ENCODE data around the gene SYDE1.
"Not testable (repeated sequence)": the region's sequence is repeated elsewhere in the genome, so short reads cannot be mapped to it uniquely, and the experiment has no call there.

The SYDE1 gene, protein sequence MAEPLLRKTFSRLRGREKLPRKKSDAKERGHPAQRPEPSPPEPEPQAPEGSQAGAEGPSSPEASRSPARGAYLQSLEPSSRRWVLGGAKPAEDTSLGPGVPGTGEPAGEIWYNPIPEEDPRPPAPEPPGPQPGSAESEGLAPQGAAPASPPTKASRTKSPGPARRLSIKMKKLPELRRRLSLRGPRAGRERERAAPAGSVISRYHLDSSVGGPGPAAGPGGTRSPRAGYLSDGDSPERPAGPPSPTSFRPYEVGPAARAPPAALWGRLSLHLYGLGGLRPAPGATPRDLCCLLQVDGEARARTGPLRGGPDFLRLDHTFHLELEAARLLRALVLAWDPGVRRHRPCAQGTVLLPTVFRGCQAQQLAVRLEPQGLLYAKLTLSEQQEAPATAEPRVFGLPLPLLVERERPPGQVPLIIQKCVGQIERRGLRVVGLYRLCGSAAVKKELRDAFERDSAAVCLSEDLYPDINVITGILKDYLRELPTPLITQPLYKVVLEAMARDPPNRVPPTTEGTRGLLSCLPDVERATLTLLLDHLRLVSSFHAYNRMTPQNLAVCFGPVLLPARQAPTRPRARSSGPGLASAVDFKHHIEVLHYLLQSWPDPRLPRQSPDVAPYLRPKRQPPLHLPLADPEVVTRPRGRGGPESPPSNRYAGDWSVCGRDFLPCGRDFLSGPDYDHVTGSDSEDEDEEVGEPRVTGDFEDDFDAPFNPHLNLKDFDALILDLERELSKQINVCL

DNA sequence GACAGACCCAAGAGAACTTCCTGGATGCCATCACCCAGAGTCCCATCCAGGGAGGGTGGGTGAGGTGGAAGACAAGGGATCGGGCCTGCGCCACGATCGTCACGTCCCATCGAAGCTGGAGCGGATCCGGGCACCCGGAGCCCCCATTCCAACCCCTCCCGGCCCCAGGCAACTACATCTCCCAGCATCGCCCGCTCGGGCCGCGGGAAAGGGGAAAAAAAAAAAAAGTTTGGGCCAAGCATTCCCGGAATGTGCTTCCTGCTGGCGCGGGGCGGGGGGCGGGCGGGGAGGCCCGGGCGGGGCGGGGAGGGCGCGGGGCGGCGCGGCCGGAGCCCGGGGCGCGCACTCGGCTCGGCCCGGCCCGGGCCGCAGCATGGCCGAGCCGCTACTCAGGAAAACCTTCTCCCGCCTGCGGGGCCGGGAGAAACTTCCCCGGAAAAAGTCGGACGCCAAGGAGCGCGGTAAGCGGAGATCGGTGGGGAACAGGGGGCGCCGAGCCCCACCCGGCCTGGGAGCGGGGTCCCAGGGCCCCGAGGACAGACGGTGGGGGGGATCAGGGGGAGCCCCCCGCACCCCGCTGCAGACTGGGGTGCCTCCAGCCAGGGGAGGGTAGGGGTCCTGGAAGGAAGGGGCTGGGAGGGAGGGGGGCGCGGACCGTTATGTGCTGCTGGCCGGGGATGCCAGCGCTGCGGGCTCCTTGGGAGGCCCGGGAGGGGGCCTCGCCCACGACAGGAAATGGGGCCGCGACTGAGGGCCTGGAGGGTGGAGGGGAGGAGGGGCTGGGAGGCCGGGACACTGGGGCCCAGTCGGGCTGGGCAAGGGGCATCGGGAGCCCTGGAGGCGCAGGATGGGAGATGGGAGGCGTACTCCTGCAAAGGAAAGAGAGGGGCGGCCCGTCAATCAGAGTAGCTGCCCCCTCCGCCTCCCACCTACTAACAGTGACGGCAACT lies at the start of gene SYDE1:
SYDE1 (plus strand) TSS at position 341 of the 950 bp plus-strand sequence; CDS start at position 374, 33 bp downstream.
- FAIRE-seq = no peak

DNA sequence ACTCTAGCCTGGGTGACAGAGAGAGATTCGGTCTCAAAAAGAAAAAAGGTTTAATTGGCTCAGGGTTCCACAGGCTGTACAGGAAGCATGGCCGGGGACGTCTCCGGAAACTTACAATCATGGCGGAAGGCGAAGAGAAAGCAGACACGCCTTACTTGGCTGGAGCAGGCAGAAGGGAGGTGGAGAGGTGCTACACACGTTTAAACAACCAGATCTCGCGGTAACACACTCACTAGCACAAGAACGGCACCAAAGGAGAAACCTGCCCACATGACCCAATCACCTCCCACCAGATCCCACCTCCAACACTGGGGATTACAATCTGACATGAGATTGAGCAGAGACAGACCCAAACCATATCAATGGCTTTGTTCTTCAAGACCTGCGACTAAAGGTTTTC lies 45.2 kb upstream of the SYDE1 start:
- no peak for FAIRE-seq

DNA sequence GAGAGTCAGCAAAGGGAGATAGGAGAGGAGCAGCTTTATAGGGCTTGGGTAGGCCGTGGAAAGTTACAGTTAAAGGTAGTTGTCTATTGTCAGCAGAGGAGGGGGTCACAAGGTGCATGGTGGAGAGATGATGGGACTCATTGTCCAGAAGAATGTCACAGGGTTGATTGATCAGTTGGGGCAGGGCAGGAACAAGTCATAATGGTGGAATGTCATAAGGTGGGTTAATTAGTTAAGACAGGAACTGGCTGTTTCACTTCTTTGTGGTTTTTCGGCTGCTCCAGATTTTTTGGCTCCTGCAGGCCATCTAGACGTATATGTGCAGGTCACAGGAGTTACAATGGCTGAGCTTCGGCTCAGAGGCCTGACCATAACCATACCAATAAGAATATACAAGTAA lies 36.8 kb upstream of the SYDE1 start:
- FAIRE-seq = not testable (repeated sequence)

DNA sequence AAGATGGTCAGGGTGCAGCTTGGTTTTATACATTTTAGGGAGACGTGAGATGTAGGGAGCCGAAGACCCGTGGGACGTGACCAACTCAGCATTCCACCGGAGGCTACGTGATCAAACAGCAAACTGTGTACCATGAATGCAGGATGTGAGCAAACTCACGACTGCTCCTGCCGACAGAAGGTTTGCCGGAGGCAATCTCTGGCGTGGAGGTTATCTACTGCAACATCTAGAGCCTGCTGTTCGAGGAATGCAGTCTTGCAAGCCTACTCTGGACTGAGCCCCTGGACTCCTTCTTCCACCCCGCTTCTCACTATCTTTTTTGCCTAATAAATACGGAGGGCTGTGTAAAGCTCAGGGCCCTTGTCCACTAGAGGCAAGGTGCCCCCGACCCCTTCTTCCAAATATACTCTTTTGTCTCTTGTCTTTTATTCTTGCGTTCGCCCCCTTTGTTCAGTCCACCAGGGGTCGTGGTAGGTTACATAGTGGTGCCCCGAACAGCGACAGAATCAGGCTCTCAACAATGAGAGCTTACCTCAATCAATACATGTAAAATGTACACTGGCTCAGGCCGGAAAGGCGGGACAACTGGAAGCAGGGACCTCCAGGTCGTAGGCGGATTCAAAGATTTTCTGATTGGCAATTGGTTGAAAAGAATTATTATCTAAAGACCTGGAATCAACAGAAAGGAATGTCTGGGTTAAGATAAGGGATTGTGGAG lies 34.1 kb upstream of the SYDE1 start:
- no peak for FAIRE-seq

DNA sequence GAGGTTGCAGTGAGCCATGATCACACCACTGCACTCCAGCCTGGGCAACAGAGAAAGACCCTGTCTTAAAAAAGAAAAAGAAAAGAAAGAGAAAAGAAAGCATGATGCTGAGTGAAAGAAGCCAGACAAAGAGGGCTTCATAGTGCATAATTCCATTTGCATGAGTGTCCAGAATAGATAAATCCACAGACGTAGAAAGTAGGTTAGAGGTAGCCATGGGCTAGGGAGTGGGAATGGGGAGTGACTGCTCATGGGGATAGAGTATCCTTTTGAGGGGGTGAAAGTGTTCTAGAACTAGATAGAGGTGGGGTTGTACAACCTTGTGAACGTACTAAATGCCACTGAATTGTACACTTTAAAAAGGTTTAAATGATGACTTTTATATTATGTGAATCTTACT lies 32.8 kb upstream of the SYDE1 start:
- no peak for FAIRE-seq

DNA sequence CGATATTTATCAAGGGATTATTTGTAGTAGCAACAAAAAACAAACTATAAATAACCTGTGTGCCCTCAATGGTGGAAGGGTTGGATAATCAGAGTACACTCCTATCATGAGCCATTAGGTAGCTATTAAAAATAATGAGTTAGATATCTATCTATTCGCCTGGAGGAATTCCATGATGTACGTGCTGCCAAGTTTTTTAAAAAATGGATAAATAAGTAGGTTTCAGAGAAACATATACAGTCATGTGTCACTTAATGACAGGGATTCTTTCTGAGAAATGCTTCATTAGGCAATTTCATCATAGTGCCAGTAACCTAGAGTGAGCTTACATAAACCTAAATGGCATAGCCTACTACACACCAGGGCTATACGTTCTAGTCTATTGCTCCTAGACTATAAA lies 31.4 kb upstream of the SYDE1 start:
- FAIRE-seq = no peak

DNA sequence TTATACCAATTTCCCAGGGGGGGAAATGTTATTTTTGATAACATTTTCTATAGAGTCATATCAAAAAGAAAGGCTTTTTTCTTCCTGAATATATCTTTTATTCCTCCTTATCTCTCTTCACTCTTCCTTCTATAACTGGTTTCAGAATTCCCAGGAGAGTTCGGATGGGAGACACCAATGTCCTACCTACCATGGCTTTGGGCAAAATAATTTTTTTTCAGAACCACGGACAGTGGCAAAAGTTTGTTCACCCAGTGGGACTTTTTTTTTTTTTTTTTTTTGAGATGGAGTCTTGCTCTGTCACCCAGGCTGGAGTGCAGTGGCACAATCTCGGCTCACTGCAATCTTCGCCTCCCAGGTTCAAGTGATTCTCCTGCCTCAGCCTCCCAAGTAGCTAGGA lies 27.2 kb upstream of the SYDE1 start:
- not testable (repeated sequence) for FAIRE-seq

DNA sequence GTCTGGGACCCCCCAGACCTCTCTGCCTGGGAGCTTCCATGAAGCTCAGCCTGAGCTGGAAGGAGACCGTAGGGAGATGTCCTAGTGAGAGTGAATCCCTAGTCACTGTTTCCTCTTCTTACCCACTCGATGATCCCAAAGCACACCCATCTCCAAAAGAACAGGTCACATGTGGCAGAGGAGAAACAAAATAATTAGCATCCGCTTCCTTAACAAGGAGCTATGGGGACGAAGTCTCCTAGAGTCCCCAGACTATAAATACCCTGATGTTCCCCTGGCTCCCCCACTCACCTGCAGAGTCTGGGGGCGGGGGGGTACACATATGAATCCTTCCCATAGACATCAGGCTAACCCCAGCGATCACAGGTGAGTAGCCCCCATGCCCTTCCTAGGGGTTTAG lies 25.3 kb upstream of the SYDE1 start, which contains the start of gene OR1I1:
OR1I1 (plus strand) TSS at position 301 of the 400 bp plus-strand sequence. CDS start 4,855 bp downstream, outside the sequence.
- no peak for FAIRE-seq

DNA sequence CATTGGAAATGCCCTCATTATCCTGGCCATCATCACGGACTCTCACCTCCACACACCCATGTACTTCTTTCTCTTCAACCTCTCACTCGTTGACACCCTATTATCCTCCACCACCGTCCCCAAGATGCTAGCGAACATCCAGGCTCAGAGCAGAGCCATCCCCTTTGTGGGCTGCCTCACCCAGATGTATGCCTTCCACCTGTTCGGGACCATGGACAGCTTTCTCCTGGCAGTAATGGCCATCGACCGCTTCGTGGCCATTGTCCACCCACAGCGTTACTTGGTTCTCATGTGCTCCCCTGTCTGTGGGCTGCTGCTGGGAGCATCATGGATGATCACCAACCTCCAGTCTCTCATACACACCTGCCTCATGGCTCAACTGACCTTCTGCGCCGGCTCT lies 20.0 kb upstream of the SYDE1 start:
- no peak for FAIRE-seq

DNA sequence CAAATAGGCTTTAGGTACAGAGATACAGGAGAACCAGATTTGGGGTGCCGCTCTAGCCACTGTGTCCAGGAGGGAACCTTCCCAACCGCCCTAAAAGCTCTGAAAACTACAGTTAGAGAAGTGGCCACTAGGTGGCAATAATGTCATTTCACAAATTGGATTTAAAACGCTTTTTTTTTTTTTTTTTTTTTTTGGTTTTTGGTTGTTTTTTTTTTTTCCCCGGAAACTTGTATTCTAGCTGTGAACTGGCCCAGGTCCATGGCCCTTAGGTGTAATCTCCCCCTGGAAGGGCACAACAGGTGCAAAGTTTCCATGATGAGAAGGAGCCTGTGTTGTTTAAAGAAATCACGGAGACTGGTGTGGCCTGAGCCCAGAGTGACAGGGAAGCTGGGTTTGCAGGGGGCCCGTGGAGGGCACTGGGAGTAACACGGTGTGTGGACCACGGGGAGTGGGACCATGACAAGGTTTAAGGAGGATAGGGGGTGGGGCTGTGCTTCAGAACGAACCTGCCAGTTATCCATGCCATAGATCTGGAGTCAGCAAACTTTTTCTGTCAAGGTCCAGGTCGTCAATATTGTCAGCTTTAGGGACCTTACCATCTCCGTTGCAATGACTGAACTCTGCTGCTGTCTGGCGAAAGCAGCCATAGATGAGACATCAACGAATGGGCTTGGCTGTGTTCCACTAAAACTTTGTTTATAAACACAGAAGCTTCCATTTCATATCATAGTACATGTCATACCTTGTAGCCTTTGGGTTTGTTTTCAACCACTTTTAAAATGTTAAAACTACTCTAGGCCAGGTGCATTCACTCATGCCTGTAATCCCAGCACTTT lies 15.1 kb upstream of the SYDE1 start:
- peak; percentile 40 for FAIRE-seq

DNA sequence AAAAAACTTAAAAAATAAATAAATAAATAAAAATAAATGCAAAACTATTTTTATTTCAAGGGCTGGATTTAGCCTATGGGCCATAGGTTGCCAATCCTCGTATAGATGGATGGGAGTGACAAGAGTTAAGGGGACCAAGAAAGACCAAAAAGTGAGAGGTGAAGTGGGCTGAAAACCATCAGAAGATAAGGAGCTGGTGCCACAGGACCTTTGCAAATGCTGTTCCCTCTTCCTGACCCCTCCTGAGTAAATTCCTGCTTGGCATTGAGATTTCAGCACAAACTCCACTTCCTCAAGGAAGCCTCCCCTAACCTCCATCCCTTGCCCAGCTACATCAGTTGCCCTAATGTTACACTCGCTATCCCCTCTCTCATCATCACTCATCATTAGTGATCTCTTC lies 14.2 kb upstream of the SYDE1 start:
- FAIRE-seq = no peak

DNA sequence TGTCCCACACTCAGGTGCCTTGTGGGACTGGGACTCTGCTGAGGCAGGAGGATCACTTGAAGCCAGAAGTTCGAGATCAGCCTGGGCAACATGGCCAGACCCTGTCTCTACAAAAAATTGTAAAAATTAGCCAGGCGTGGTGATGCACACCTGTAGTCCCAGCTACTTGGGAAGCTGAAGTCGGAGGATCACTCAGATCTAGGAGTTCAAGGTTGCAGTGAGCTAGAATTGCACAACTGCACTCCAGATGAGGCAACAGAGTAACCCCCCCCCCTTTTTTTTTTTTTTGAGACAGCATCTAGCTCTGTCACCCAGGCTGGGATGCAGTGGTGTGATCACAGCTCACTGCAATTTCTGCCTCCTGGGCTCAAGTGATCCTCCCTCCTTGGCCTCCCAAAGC lies 11.0 kb upstream of the SYDE1 start:
- no peak for FAIRE-seq

DNA sequence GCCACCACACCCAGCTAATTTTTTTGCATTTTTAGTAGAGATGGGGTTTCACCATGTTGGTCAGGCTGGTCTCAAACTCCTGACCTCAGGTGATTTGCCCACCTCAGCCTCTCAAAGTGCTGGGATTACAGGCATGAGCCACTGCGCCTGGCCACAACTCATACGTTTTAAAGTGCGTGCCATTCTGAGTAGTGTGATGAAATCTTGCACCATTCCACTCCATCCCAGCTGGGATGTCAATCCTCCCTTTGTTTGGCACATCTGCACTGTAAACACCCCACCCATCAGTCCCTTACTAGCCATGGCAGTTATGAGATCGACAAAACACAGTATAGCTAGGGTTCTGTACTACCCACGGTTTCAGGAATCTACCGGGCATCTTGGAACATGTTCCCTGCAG lies 9.2 kb upstream of the SYDE1 start:
- not testable (repeated sequence) for FAIRE-seq

DNA sequence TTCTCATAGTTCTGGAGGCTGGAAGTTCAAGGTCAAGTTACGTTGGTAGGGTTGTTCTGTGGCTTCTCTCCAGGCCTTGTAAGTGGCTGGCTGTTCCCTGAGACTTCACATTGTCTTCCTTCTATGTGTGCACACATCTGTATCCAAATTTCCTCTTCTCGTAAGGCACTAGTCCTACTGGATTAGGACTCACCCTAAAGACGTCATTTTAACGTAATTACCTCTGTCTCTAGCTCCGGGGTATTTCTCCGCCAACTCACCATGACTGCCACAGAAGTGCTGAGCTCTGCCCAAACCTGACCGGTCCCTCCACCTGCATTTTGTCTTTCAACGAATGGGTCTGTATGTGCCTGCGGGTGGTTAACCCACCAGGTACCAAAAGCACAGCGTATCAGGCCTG lies 8.7 kb upstream of the SYDE1 start:
- FAIRE-seq = no peak

DNA sequence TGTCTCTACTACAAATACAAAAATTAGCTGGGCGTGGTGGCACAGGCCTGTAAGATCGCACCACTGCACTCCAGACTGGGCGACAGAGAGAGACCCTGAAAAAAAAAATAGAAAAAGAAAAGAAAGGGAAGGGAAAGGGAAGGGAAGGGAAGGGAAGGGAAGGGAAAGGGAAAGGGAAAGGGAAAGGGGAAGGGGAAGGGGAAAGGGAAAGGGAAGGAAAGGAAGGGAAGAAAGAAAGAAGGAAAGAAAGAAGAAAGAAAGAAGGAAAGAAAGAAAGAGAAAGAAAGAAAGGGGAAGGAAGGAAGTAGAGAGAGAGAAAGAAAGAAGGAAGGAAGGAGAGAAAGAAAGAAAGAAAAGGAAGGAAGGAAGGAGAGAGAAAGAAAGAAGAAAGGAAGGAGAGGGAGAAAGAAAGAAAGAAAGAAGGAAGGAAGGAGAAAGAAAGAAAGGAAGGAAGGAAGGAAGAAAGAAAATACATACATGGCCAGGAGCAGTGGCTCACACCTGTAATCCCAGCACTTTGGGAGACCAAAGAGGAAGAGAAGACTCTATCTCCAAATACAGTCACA lies 8.1 kb upstream of the SYDE1 start:
- no peak for FAIRE-seq

DNA sequence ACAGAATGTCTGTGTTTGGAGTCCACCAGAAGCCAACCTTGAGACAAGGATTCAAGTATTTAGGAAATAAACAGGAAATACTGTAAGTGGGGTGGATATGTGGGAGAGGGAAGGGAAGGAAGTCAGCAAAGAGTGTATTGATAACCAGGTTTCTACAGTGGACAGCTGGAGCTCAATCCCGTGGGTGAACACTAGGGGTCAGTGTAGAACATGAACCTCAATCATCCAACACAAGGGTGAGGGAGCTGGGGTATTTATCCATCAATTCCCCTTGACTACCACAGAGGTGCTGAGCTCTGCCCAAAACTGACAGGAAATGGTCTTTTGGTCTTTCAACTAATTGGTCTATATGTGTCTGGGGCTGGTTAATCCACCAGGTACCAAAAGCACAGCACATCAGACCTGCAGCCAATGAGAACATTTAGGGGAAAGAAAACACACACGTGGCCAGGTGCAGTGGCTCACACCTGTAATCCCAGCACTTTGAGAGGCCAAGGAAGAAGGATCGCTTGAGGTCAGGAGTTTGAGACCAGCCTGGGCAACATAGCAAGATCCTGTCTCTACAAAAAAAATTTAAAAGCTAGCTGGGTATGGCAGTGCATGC lies 5.6 kb upstream of the SYDE1 start:
- no peak for FAIRE-seq

DNA sequence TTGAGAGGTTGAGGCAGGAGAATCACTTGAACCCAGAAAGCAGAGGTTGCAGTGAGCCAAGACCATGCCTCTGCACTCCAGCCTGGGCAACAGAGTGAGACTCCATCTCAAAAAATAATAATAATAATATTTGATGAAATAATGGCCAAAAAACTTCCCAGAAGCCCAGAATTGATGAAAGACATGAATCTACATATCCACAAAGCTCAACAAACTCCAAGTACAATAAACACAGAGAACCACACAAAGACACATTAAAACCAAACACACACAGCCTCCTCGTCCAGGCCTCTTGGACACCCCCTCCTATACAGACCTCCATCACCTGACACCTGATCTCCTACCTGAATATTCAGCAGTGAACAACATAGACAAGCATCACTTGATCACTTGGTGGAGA lies 3.2 kb upstream of the SYDE1 start:
- no peak for FAIRE-seq

DNA sequence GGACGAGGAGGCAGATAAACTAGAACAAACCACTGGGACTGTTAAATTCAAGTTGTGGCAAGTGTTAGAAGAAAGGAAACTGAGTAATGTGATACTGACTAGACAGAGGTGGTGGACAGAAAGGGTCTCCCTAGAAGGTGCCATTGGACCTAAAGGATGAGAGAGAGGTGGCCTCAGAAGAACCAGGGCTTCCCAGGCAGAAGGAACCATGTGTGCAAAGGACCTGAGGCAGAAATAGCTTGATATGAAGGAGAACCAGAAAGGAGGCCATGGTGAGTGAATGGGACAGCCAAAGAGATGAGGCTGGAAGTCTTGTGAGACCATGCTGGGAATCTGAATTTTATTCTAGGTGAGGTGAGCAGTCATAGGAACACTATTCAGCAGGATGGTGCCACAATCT lies 2.8 kb upstream of the SYDE1 start:
- no peak for FAIRE-seq

DNA sequence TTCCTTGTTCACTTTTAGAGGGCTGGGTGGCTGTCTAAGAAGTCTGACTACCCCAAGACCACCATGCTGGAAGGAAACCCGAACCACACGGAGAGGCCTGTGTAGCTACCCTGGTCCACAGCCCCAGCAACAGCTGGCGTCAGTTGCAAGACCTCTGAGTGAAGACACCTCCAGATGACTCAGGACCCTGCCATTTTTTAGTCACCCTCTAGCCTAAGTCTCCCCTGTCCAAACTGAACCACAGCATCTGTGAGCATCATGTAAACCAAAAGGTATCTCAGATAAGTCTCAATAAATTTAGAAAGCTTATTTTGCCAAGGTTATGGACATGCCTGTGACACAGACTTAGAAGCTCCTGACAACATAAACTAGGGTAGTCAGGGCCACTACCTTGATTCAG lies 2.2 kb upstream of the SYDE1 start:
- no peak for FAIRE-seq

DNA sequence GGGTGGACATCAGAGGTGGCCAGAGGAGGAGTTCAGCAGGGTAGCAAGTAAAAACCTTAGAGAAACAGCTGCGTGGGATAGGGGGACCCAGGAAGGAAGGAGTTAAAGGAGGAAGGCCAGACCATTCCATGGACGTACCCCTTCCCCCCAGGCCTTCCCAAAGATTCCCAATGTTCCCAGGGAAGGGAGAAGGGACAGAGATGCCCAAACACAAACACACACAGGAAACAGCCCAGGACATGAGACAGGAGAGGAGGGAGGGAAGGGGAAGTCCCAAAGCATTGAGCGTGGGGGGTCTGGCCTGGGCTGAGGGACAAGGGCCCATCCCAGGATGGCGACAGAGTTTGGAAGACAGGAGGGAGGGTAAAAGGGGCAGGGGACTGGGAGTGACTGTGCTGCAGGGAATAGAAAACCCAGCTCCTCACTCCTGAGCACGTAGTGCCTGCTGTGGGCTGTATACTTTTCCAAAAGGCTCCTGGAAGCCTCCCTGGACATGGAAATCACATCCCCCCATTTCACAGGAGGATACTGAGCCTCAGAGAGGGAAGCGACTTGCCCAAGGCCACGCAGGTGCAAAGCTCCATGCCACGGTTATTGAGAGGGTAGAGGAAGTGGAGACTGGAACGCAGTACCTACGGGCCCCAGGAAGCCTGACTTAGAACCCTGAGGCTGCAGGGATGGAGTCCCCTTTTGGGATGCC lies 1.1 kb downstream of the SYDE1 start:
- no peak for FAIRE-seq

Data from TTC549 (cell line).